CD4-positive, CD25-positive, alpha-beta regulatory T cell (primary cell): ENCODE measurements around the gene GP2. TPM values are rescaled to one million over a fixed set of nuclear protein-coding genes. Genes with fewer than 3 reads are reported as not detected.

ENCODE experiments used
- ATAC-seq, 2 donors: fragments of 150-1000 bp; cut with Tn5 transposase; one replicate each; pipeline ENCODE4 v1.10.0; 2021; ENCODE audit warnings: low read depth in 2 of 2, moderate number of reproducible peaks in 2 of 2, moderate library complexity in 1 of 2
- DNase-seq, 3 donors: peaks; one replicate each; pipeline versions ENCODE4 v3.0.0 to v3.0.0-alpha.2; 2012 to 2022; ENCODE audit warnings: mixed read lengths in 1 of 3
- H3K27ac ChIP-seq: one replicate; pipeline ENCODE4 v1.7.0; 2013; ENCODE audit warnings: mild to moderate bottlenecking, low read length; ENCODE audit not compliant: insufficient read depth, poor library complexity, severe bottlenecking
- H3K27me3 ChIP-seq: one replicate; pipeline ENCODE4 v1.7.0; 2013; ENCODE audit warnings: low read length; ENCODE audit not compliant: control insufficient read depth, insufficient read depth
- H3K36me3 ChIP-seq: one replicate; pipeline ENCODE4 v1.7.0; 2013; ENCODE audit warnings: mild to moderate bottlenecking, low read length, moderate library complexity; ENCODE audit not compliant: control insufficient read depth, insufficient read depth
- H3K4me1 ChIP-seq: 2 replicates; pipeline ENCODE4 v1.7.0; 2013; ENCODE audit warnings: mild to moderate bottlenecking, low read length; ENCODE audit not compliant: insufficient read depth, control insufficient read depth, poor library complexity, severe bottlenecking
- H3K4me3 ChIP-seq: one replicate; pipeline ENCODE4 v1.7.0; 2013; ENCODE audit warnings: low read depth, mild to moderate bottlenecking, low read length, moderate library complexity
- H3K9me3 ChIP-seq, 2 experiments: 1 replicate in 1 of 2; 2 replicates in 1 of 2; pipeline ENCODE4 v1.7.0; 2013; ENCODE audit warnings: low read length in 2 of 2, mild to moderate bottlenecking in 1 of 2, moderate library complexity in 1 of 2; ENCODE audit not compliant: control insufficient read depth in 2 of 2
- H3K27ac Mint-ChIP-seq, 3 donors: one replicate each; pipeline ENCODE4 v1.8.0; 2020 to 2022; ENCODE audit warnings: mild to moderate bottlenecking in 3 of 3, mixed read lengths in 3 of 3, moderate library complexity in 2 of 3
- H3K27me3 Mint-ChIP-seq: one replicate; pipeline ENCODE4 v1.8.0; 2022; ENCODE audit warnings: mild to moderate bottlenecking, mixed read lengths
- H3K36me3 Mint-ChIP-seq: one replicate; pipeline ENCODE4 v1.8.0; 2020; ENCODE audit warnings: mixed read lengths
- H3K4me1 Mint-ChIP-seq, 4 donors: one replicate each; pipeline ENCODE4 v1.8.0; 2020 to 2022; ENCODE audit warnings: mixed read lengths in 4 of 4, mild to moderate bottlenecking in 1 of 4
- H3K4me3 Mint-ChIP-seq, 4 donors: one replicate each; pipeline ENCODE4 v1.8.0; 2020 to 2022; ENCODE audit warnings: mild to moderate bottlenecking in 4 of 4, mixed read lengths in 4 of 4, moderate library complexity in 3 of 4
- H3K9me3 Mint-ChIP-seq, 7 donors: one replicate each; pipeline ENCODE4 v1.8.0; 2020 to 2022; ENCODE audit warnings: mixed read lengths in 7 of 7, mild to moderate bottlenecking in 3 of 7, moderate library complexity in 2 of 7
- polyA plus RNA-seq, 4 donors: library from polyadenylated mRNA; unstranded; fragments of 300-500 nt; fragmentation: Illumina TruSeq; gene quantifications; one replicate each; pipeline ENCODE4 v1.2.3, GENCODE V29; 2021
- total RNA-seq: library from RNA; stranded (reverse); gene quantifications from one replicate; pipeline ENCODE4 v1.2.3, GENCODE V29; 2022

GP2 gene
- total and polyA plus RNA-seq, 5 donors from 2014 or later = not detected

DNA sequence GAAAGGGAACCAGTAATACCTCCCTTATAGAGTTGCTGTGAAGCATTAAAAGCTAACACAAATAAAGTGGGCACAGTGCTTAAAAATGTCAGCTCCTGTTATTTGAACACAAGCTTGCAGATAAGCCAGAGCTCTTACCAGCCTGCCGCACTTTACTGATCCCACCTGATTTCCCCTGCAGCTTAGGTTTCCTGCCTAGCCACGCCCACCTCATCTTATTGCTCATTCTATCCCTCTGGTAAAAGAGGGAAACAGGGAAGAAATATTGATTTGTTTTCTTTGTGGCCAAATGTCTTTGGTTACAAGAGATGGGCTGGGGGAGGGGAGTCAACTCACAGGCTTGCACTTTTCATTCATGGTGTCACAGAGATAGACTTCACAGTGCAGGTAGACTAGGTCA, 9.6 kb upstream of the GP2 start:
- no peaks in the 10 kb centered on the region for H3K27me3 Mint-ChIP-seq
- H3K9me3 ChIP-seq = no peaks in the 10 kb centered on the region
- ATAC-seq = no peak

DNA sequence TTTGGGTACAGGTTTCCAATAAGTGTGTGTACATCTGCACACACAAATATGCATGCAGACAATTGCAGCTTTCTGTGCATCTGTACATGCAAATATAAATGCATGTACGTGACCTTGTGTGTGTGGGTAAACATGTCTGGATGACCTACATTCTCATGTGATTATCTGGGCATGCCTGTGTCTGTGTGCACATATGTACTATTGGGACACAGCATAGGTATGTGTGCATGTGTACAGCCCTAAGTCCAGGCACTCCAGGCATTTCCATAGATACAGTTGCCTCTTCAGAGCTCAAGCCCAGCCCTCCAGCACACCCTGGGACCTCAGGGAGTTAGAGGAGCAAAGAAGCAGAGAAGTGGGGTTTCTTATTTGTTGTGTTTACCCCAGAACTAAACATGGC, 7.1 kb upstream of the GP2 start:
- Mint-ChIP-seq H3K9me3 (peaks cover 0 to 1% (median 0%) of the 10 kb centered on the region in 7 donors), H3K27me3 (no peaks in the 10 kb centered on the region), H3K4me3 (no peak overlapping the region), H3K4me1 (no peaks in the 10 kb centered on the region), H3K36me3 (no peaks in the 10 kb centered on the region), H3K27ac (no peak overlapping the region)
- no peaks in the 10 kb centered on the region for H3K36me3 ChIP-seq
- H3K27me3 ChIP-seq = no peaks in the 10 kb centered on the region
- no peak for ATAC-seq
- H3K4me1 ChIP-seq = no peaks in the 10 kb centered on the region
- no peak overlapping the region for H3K27ac ChIP-seq
- H3K4me3 ChIP-seq = no peak overlapping the region
- no peak for DNase-seq
- no peaks in the 10 kb centered on the region for H3K9me3 ChIP-seq

More for the DNA sequence above, 9.6 kb upstream of the GP2 start:
- Mint-ChIP-seq H3K4me3 (no peak overlapping the region), H3K36me3 (no peaks in the 10 kb centered on the region), H3K27ac (no peak overlapping the region), H3K9me3 (peaks cover 0 to 3% (median 0%) of the 10 kb centered on the region in 7 donors), H3K4me1 (no peaks in the 10 kb centered on the region)
- H3K27me3 ChIP-seq = no peaks in the 10 kb centered on the region
- no peaks in the 10 kb centered on the region for H3K36me3 ChIP-seq
- H3K27ac ChIP-seq = no peak overlapping the region
- no peaks in the 10 kb centered on the region for H3K4me1 ChIP-seq
- H3K4me3 ChIP-seq = no peak overlapping the region
- DNase-seq = no peak

DNA sequence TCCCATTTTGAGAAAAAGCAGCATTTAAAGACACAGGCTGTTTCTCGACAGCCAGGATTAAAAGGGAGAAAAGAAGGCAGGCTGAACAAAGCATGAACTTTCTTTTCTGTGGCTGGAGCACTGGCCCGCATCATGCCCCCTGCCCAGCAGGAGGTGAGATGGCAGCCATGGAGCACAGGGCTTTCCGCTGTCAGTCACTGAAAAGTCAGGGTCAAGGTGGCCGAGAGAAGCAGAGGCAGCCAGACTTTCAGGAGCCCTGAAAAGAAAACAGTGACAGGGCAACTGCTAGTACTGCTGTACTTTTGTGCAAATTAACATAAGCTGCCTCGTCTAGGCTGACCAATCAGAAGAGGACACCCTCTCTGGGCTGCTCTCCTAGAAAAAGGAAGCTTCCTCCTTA, 5.8 kb upstream of the GP2 start:
- Histone ChIP-seq H3K27me3 (no peaks in the 10 kb centered on the region), H3K27ac (no peak overlapping the region), H3K9me3 (no peaks in the 10 kb centered on the region), H3K4me1 (no peaks in the 10 kb centered on the region), H3K36me3 (no peaks in the 10 kb centered on the region), H3K4me3 (no peak overlapping the region)
- peaks cover 0 to 1% (median 0%) of the 10 kb centered on the region in 7 donors for H3K9me3 Mint-ChIP-seq
- no peak for DNase-seq
- no peak overlapping the region for H3K4me3 Mint-ChIP-seq
- no peak for ATAC-seq
- H3K27ac Mint-ChIP-seq = no peak overlapping the region
- no peaks in the 10 kb centered on the region for H3K27me3 Mint-ChIP-seq
- H3K36me3 Mint-ChIP-seq = no peaks in the 10 kb centered on the region
- no peaks in the 10 kb centered on the region for H3K4me1 Mint-ChIP-seq

DNA sequence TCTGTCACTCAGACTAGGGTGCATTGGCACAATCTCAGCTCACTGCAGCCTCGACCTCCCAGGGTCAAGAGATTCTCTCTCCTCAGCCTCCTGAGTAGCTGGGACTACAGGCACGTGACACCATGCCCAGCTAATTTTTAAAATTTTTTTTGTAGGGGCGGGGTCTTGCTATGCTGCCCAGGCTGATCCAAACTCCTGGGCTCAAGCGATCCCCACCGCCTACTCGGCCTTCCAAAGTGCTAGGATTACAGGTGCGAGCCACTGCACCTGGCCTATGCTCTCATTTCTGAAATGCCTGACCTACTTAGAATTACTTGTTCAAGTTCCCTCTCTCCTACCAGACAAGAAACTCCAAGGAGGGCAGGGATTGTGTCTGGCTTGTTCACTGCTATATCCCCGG, 5.1 kb upstream of the GP2 start:
- no peak overlapping the region for H3K4me3 ChIP-seq
- H3K9me3 ChIP-seq = no peaks in the 10 kb centered on the region
- Mint-ChIP-seq H3K4me1 (no peaks in the 10 kb centered on the region), H3K9me3 (peaks cover 0 to 1% (median 0%) of the 10 kb centered on the region in 7 donors), H3K27me3 (no peaks in the 10 kb centered on the region), H3K27ac (no peak overlapping the region), H3K4me3 (no peak overlapping the region), H3K36me3 (no peaks in the 10 kb centered on the region)
- no peak for ATAC-seq
- H3K36me3 ChIP-seq = no peaks in the 10 kb centered on the region
- H3K4me1 ChIP-seq = no peaks in the 10 kb centered on the region
- no peaks in the 10 kb centered on the region for H3K27me3 ChIP-seq
- H3K27ac ChIP-seq = no peak overlapping the region
- DNase-seq = no peak

DNA sequence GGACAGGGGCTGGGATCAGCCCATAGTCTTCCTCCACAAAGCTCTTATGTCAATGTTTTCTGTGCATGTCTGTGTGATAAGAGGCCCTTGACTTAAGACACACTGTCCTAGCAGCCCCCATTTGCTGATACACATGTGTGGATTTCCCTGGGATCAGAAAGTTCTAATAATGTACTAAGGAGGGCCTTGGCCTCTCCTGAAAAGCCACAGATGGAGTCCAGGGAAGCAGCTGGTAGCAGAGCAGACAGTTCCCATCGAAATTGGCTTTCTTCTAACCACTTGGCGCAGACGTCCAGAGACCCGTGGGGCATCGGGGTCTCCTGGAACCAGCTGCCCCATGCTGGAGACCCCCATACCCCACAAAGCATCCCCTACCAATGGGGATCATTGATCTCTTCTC, 4.3 kb upstream of the GP2 start:
- Mint-ChIP-seq H3K4me3 (no peak overlapping the region), H3K27me3 (no peaks in the 10 kb centered on the region), H3K36me3 (no peaks in the 10 kb centered on the region), H3K9me3 (peaks cover 0 to 1% (median 0%) of the 10 kb centered on the region in 7 donors), H3K4me1 (no peaks in the 10 kb centered on the region), H3K27ac (no peak overlapping the region)
- no peaks in the 10 kb centered on the region for H3K36me3 ChIP-seq
- H3K9me3 ChIP-seq = no peaks in the 10 kb centered on the region
- H3K4me1 ChIP-seq = no peaks in the 10 kb centered on the region
- H3K27ac ChIP-seq = no peak overlapping the region
- H3K4me3 ChIP-seq = no peak overlapping the region
- DNase-seq = no peak
- ATAC-seq = no peak
- no peaks in the 10 kb centered on the region for H3K27me3 ChIP-seq

DNA sequence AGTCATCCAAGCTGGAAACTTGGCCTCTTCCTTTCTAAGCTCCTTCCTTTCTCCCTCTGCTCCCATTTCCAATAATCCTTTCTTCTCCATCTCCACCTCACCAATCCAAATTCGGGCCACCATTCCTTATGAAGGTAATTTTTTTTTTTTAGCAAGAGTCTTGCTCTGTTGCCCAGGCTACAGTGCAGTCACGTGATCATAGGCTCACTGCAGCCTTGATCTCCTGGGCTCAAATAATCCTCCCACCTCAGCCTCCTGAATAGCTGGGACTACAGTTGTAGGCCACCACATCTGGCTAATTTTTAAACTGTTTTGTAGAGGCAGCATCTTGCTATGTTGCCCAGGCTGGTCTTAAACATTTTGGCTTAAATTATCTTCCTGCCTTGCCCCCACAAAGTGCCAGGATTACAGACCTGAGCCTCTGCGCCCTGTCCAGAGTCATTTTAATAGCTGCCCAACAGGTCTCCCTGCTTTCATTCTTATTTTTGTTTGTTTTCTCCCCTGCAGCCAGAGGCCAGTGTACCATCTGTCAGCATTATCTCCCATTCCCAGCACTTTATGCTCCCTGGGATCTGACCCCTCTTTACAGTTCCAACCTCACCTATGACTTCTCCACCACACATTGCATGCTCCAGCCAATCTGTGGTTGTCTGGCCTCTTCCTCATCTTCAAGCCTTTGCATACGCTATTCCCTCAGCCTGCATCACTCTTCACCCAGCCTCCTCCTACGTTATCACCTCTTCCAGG, 2.3 kb upstream of the GP2 start:
- H3K4me3 ChIP-seq = no peak overlapping the region
- H3K27me3 Mint-ChIP-seq = no peaks in the 10 kb centered on the region
- no peaks in the 10 kb centered on the region for H3K36me3 Mint-ChIP-seq
- ATAC-seq (no peak), DNase-seq (no peak)
- H3K36me3 ChIP-seq = no peaks in the 10 kb centered on the region
- no peaks in the 10 kb centered on the region for H3K4me1 Mint-ChIP-seq
- H3K27me3 ChIP-seq = no peaks in the 10 kb centered on the region
- peaks cover 0 to 2% (median 0%) of the 10 kb centered on the region in 7 donors for H3K9me3 Mint-ChIP-seq
- no peak overlapping the region for H3K4me3 Mint-ChIP-seq
- no peaks in the 10 kb centered on the region for H3K9me3 ChIP-seq
- H3K4me1 ChIP-seq = no peaks in the 10 kb centered on the region
- H3K27ac Mint-ChIP-seq = no peak overlapping the region
- H3K27ac ChIP-seq = no peak overlapping the region

DNA sequence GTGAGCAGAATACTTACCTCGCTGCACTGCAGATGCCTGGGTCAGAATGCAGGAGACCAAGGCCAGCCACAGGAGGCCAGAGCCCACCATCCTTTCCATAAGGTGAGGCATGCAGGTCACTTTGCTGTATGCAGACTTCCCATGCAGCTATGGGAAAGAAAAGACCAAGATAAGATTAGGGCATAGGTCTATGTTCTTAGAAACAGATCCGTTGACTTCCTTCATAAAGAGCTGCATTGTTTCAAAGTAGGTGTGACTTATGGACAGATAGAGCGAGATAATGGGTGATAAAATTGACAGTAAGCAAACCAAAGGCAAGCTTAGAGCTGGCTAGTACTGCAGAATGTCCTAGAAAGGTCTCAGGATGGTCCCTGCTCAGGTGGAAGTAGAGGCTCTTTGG, 992 bp downstream of the GP2 start:
- no peak overlapping the region for H3K4me3 ChIP-seq
- no peaks in the 10 kb centered on the region for H3K4me1 ChIP-seq
- no peaks in the 10 kb centered on the region for H3K27me3 Mint-ChIP-seq
- H3K4me3 Mint-ChIP-seq = no peak overlapping the region
- peaks cover 0 to 2% (median 0%) of the 10 kb centered on the region in 7 donors for H3K9me3 Mint-ChIP-seq
- no peak overlapping the region for H3K27ac ChIP-seq
- no peaks in the 10 kb centered on the region for H3K36me3 ChIP-seq
- DNase-seq (no peak), ATAC-seq (no peak)
- no peaks in the 10 kb centered on the region for H3K36me3 Mint-ChIP-seq
- no peaks in the 10 kb centered on the region for H3K9me3 ChIP-seq
- H3K4me1 Mint-ChIP-seq = no peaks in the 10 kb centered on the region
- H3K27me3 ChIP-seq = no peaks in the 10 kb centered on the region
- H3K27ac Mint-ChIP-seq = no peak overlapping the region

DNA sequence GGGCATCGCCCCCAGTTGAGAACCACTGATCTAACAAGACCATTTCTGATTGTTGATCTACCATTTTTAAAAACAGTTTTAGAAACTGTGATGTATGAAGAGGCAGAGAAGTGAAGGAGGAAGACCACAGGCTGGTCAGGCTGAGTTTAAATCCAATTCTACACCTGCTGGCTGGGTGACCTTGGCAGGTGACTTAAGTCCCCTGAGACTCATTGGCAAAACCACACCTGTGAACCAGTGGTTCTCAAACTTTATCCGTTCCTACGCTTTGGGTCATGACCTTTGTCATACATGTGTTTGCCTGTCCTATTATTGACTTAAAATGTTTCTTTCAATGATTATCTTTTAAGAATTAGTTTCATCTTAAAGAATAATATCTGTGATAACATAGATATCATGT, 2.3 kb downstream of the GP2 start:
- ATAC-seq (no peak), DNase-seq (no peak)
- Histone ChIP-seq H3K36me3 (no peaks in the 10 kb centered on the region), H3K4me1 (no peaks in the 10 kb centered on the region), H3K9me3 (no peaks in the 10 kb centered on the region), H3K27me3 (no peaks in the 10 kb centered on the region), H3K27ac (no peak overlapping the region), H3K4me3 (no peak overlapping the region)
- Mint-ChIP-seq H3K4me1 (no peaks in the 10 kb centered on the region), H3K27me3 (no peaks in the 10 kb centered on the region), H3K4me3 (no peak overlapping the region), H3K36me3 (no peaks in the 10 kb centered on the region), H3K27ac (no peak overlapping the region), H3K9me3 (peaks cover 0 to 2% (median 0%) of the 10 kb centered on the region in 7 donors)
